Activated T-cell treated with anti-CD3 and anti-CD28 coated beads for 1 hour (primary cell): ENCODE measurements around the gene LRP1.

ENCODE experiments used
- DNase-seq: peaks from one replicate; pipeline ENCODE4 v3.0.0-alpha.2; 2020; ENCODE audit warnings: low read depth

Gene LRP1

DNA sequence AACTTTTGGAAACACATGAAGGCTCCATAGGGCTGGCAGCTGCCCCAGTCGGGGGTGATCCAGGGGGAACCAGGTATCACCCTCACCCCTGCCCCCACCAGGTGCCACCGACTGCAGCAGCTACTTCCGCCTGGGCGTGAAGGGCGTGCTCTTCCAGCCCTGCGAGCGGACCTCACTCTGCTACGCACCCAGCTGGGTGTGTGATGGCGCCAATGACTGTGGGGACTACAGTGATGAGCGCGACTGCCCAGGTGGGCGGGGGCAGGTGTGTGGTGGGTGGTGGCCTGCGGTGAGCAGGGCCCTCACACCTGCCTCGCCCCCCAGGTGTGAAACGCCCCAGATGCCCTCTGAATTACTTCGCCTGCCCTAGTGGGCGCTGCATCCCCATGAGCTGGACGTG lies 66.0 kb downstream of the LRP1 start:
- DNase-seq = no peak

DNA sequence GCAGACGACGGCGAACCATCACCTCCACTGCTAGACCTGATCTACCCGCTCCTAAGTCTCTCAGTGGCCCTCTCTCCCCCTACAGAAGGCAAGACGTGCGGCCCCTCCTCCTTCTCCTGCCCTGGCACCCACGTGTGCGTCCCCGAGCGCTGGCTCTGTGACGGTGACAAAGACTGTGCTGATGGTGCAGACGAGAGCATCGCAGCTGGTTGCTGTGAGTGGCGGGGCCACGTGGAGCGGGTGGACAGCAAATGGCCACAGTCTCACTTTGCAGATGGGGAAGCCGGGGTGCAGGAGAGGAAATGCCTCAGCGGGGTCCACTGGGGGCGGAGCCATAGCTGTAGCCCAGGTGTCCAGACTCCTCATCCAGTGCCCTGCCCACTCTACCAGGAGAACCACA lies 66.9 kb downstream of the LRP1 start:
- DNase-seq = no peak

DNA sequence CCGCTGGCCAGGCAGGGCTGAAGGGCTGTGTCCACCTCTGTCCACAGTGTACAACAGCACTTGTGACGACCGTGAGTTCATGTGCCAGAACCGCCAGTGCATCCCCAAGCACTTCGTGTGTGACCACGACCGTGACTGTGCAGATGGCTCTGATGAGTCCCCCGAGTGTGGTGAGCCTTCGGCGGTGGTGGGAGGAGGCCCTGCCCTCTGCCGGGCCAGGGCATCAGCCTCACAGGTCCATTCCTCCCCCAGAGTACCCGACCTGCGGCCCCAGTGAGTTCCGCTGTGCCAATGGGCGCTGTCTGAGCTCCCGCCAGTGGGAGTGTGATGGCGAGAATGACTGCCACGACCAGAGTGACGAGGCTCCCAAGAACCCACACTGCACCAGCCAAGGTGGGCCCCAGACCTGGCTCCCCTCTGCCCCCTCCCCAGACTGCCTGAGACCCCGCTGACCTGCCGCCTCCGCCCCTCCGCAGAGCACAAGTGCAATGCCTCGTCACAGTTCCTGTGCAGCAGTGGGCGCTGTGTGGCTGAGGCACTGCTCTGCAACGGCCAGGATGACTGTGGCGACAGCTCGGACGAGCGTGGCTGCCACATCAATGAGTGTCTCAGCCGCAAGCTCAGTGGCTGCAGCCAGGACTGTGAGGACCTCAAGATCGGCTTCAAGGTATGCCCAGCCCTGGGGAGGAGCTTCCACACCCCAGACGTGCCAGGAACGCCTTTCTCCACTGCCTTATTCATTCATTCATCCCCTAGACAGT lies 67.5 kb downstream of the LRP1 start:
- DNase-seq = no peak

DNA sequence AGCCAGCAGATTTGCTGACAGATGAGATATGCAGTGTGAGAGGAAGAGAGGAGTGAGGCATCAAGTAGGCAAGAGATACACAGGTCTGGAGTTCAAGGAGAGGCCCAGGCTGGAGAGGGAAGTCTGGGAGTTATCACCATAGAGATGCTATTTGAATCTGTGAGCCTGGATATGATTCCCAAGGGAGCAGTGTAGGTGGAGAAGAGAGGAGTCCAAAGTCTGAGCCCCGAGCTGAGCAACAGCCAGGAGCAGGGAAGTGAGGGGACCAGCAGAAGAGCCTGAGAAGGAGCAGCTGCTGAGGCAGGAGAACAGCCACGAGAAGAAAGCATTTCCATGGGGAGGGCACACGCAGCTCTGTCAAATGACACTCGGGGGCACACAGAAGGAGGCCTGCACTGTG lies 68.2 kb downstream of the LRP1 start:
- DNase-seq = no peak

DNA sequence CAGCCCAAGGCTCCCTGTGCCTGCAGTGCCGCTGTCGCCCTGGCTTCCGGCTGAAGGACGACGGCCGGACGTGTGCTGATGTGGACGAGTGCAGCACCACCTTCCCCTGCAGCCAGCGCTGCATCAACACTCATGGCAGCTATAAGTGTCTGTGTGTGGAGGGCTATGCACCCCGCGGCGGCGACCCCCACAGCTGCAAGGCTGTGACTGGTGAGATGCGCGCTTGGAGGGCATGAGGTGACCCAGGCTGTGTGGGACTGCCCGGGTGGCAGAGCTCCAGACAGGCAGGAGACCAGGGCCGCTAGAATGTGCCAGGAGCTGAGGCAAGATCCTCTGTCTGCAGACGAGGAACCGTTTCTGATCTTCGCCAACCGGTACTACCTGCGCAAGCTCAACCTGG lies 68.7 kb downstream of the LRP1 start:
- no peak for DNase-seq

DNA sequence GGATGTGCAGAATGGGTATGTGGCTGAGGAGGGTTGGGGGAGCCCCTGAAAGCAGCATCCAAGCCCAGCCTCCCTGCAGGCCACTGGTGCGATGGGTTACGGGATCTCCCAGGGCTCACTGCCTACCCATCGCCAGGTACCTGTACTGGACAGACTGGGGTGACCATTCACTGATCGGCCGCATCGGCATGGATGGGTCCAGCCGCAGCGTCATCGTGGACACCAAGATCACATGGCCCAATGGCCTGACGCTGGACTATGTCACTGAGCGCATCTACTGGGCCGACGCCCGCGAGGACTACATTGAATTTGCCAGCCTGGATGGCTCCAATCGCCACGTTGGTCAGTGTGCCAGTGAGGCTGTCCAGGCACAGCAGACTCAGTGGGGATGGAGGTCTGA lies 70.0 kb downstream of the LRP1 start:
- DNase-seq = no peak

DNA sequence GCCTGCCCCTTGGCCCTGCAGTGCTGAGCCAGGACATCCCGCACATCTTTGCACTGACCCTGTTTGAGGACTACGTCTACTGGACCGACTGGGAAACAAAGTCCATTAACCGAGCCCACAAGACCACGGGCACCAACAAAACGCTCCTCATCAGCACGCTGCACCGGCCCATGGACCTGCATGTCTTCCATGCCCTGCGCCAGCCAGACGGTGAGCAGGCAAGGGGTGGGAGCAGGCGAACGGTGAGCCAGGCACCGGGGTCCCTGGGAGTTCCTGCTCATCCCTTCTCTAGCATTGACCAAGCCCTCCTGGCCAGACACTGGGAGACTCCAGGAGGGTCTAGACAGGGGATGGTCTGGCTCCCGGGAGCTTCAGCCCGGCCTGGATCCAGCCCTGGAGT lies 70.9 kb downstream of the LRP1 start:
- no peak for DNase-seq

DNA sequence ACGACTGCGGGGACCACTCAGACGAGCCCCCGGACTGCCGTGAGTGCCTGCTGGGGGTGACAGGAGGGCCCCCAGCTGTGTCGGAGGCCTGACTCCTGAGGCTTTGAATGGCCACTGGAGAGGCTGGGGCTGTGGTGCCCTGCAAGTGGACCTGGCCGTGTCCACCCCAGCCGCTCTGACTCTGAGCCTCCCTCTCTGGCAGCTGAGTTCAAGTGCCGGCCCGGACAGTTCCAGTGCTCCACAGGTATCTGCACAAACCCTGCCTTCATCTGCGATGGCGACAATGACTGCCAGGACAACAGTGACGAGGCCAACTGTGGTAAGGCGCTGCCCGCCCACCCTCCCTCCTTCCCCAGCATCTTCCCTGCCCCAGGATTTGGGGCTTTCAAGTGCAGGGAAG lies 72.2 kb downstream of the LRP1 start:
- DNase-seq = no peak

DNA sequence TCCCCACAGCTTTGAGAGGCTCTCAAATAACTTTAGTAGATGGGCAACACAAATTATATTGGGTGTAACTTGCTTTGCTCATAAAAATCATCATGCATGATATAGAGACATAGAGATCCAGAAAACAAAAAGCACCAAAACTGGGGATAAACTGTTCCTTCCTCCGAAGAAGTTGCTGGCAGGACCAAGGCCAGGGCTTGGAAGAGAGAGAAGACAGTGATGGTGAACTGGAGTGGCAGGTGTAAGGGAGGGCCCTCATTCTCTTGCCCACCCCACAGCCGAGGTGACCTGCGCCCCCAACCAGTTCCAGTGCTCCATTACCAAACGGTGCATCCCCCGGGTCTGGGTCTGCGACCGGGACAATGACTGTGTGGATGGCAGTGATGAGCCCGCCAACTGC lies 72.9 kb downstream of the LRP1 start:
- DNase-seq = no peak

DNA sequence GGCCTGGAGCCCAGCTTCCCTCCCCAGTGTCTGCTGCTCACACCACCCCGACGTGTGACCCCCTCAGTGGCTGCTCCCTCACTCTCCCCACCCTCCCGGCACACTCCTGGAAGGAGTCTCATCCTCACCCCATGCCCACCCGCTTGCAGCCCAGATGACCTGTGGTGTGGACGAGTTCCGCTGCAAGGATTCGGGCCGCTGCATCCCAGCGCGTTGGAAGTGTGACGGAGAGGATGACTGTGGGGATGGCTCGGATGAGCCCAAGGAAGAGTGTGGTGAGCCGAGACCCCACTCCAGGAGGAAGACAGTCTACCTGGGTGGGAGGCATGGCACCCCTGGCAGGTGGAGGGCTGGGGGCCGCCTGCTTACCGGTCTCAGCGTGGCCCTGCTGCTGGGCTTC lies 73.3 kb downstream of the LRP1 start:
- DNase-seq = no peak

DNA sequence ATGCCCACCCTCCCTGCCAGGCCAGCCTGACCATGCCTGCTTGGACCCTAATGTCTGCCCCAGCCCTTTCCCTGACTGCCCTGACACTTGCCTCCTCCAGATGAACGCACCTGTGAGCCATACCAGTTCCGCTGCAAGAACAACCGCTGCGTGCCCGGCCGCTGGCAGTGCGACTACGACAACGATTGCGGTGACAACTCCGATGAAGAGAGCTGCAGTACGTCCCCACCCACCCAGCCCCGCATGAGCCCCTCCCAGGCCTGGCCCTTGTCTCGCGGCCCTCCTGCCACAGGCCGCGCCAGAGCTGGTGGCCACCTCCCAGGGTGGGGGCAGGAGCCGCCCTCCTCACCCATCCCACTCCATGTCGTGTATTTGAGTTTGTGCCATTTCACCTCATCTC lies 74.0 kb downstream of the LRP1 start:
- no peak for DNase-seq

DNA sequence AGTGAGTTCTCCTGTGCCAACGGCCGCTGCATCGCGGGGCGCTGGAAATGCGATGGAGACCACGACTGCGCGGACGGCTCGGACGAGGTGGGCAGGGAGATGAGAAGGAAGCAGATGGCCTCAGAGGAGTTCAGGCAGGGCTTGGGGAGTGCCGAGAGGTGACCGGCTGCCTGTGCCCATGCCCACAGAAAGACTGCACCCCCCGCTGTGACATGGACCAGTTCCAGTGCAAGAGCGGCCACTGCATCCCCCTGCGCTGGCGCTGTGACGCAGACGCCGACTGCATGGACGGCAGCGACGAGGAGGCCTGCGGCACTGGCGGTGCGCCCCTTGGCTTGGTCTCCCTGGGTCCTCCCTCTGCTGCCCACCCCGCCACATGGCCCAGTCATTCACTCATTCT lies 74.9 kb downstream of the LRP1 start:
- no peak for DNase-seq

DNA sequence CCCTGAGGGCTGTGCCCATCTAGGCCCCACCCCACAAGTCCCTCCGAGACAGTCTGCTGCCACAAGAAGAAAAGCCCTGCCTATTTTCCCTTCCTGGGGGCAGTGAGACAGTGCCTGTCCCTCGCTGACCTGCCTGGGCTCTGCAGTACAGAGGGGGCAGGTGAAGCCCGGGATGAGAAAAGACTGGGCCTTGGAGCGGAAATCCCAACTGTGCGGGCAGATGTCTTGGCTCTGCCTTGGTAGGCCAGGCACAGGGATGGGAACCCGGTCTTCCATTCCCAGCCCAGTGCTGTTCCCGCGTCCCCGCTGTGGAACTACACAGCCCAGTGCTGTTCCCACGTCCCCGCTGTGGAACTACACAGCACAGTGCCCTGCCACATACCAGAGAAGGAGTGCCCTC lies 75.5 kb downstream of the LRP1 start:
- DNase-seq = no peak

DNA sequence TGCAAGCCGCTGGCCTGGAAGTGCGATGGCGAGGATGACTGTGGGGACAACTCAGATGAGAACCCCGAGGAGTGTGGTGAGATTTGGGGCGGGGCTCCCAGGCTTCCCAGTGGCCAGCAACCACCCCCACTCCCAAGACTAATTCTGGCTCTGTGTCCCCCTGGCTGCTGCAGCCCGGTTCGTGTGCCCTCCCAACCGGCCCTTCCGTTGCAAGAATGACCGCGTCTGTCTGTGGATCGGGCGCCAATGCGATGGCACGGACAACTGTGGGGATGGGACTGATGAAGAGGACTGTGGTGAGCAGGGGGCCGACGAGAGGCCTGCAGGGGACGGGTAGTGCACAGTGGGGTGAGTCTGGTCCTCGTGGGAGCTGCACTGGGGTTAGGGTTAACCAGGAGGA lies 76.2 kb downstream of the LRP1 start:
- no peak for DNase-seq

DNA sequence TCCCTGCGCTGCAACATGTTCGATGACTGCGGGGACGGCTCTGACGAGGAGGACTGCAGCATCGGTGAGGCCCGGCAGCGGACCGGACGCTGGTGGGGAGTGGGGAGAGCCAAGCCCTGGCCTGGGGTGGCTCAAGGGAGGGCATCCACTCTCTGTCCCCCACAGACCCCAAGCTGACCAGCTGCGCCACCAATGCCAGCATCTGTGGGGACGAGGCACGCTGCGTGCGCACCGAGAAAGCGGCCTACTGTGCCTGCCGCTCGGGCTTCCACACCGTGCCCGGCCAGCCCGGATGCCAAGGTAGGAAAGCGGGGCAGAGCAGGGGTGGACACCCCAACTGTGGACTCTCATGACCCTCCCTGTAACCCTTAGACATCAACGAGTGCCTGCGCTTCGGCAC lies 76.9 kb downstream of the LRP1 start:
- no peak for DNase-seq

DNA sequence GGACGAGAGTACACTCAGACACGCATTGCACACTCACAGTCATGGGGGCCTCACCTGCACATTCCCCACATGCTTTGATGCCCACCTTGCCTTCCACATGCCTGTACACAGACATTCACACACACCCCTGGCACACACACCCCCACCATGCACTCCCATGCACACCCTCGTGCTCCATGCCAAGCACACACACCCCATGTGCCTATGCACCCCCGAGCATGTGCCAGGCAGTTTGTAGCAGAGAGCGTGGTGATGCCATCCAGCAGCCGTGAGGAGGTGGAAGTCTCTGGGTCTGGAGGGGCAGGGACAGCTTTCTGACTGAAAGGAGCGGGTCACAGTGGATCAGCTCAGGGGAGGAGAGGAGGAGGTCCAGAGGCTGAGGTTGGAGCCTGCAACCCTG lies 77.6 kb downstream of the LRP1 start:
- no peak for DNase-seq

DNA sequence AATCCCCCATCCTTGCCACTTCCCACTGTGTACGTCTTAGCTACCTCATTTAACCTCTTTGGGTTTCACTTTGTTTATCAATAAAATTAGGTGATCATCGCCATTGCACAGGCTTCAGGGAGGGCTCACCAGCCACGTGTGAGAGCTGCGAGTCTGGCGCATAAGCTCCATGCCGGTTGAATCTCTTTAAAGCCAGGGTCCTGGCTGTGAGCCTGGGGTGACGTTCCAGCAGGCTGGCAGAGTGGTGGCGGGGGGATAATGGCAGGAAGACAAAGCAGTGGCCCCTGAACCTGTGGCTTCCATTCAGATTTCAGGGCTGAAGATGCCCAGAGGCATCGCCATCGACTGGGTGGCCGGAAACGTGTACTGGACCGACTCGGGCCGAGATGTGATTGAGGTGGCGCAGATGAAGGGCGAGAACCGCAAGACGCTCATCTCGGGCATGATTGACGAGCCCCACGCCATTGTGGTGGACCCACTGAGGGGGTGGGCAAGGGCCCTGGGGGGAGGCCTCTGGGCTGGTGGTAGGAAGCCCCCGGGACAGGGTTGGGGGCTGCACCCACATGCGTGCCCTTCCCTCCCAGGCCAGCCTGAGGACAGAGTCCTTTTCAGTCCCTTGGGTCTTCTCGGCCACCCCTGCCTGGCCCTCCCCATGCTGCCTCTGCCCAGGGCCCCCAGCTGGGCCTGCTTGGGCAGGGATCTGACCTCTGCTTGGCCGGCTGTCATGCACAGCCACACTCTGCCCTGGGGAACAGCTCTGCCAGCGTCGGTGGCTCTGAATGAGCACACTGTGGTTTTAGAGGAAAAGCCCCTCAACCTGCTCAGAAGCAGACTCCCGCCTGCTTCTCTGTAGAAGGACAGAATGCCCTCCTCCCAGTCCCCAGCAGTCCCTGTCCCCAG lies 79.7 kb downstream of the LRP1 start:
- DNase-seq = no peak

DNA sequence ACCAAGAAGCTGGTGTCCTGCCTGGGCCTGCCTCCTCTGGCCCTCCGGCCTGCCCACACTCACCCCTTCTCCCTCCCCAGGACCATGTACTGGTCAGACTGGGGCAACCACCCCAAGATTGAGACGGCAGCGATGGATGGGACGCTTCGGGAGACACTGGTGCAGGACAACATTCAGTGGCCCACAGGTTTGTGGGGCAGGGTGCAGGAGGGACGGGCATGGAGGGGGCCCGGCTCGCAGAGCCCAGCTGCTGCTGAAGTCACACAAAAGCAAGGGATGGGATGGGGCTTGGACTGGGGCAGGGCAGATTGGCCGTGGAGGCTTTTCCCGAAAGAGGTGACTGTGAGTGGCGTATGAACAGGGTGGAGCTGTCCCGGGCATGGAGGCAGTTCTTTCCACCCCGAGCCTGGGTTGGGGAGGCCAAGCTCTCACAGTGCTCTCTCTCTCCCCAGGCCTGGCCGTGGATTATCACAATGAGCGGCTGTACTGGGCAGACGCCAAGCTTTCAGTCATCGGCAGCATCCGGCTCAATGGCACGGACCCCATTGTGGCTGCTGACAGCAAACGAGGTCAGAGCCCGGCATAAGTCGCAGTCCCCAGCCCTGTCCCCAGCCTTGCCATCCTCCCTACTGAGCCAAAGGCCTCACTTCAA lies 80.5 kb downstream of the LRP1 start:
- no peak for DNase-seq

DNA sequence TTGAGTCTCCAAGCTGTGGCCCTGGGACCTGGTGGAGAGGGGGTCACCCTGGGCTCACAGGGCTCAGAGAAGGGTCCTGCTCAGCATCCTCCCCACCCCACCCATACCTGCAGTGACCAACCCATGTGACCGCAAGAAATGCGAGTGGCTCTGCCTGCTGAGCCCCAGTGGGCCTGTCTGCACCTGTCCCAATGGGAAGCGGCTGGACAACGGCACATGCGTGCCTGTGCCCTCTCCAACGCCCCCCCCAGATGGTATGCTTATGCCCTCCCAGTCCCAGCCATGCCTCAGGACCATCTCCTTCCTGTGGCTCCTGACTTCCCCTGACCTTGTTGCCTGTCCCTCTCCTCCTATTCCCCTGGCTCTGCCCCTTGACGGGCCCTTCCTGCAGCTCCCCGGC lies 81.6 kb downstream of the LRP1 start:
- no peak for DNase-seq

DNA sequence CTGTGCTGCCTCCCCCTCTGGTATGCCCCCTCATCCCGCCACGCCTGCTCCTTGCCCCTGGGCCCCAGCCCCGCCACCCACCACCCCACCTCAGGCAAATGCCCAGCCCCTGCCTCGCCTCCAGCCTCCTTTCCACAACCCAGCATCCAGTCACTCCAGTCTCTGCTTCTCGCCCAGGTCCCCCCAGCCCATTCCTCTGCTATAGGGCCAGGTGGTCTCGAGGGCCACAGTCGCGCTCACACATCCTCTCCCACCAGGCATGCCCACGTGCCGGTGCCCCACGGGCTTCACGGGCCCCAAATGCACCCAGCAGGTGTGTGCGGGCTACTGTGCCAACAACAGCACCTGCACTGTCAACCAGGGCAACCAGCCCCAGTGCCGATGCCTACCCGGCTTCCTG lies 82.2 kb downstream of the LRP1 start:
- no peak for DNase-seq

DNA sequence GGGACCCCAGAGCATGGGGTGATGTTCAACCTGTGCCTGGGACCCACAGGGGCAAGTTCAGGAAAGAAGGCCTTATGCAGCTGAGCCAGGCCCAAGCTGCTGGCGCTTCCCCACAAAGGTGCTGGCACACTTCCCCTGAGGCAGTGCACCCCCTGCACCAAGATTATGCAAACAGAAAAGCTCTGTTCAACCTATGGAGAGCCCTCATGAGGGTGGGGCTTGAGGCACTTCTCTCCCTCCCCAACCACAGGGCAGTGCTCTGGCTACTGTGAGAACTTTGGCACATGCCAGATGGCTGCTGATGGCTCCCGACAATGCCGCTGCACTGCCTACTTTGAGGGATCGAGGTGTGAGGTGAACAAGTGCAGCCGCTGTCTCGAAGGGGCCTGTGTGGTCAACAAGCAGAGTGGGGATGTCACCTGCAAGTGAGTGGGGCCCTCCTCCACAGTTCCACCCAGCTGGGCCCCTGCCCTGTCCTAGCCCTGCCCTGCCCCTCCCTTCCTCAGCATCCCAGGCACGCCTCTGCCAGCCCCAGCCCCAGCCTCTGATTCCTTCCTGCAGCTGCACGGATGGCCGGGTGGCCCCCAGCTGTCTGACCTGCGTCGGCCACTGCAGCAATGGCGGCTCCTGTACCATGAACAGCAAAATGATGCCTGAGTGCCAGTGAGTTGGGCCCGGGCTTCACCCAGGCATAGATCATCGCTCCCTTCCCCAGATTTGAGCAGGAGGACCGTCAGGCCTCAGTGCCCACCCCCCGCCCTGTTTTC lies 82.8 kb downstream of the LRP1 start:
- DNase-seq = no peak
